Loucy (cell line): ENCODE measurements around the gene DCTN5.

Experiments
- H2AFZ ChIP-seq: fragments of 200-600 bp; sonication (generic); 2 replicates; pipeline ENCODE4 v1.6.0; 2016; ENCODE audit warnings: antibody characterized with exemption, mild to moderate bottlenecking, low read length, moderate library complexity
- H3F3A ChIP-seq: fragments of 200-600 bp; 2 replicates; pipeline ENCODE4 v1.6.0; 2016; ENCODE audit warnings: antibody characterized with exemption, low read depth, mild to moderate bottlenecking
- H3K27me3 ChIP-seq: fragments of 200-600 bp; sonication (generic); 2 replicates; pipeline ENCODE4 v1.6.1; 2014; ENCODE audit warnings: low read length, mild to moderate bottlenecking; ENCODE audit not compliant: insufficient read depth, poor library complexity, severe bottlenecking
- H3K36me3 ChIP-seq: fragments of 200-600 bp; sonication (generic); 2 replicates; pipeline ENCODE4 v1.6.1; 2016; ENCODE audit warnings: low read length; ENCODE audit not compliant: insufficient read depth
- H3K4me1 ChIP-seq: fragments of 200-600 bp; sonication (generic); 2 replicates; pipeline ENCODE4 v1.5.1; 2014; ENCODE audit warnings: low read length, mild to moderate bottlenecking; ENCODE audit not compliant: insufficient read depth, poor library complexity, severe bottlenecking
- H3K4me2 ChIP-seq: fragments of 200-600 bp; sonication (generic); 2 replicates; pipeline ENCODE4 v1.6.0; 2014; ENCODE audit warnings: antibody characterized with exemption, low read length, low read depth, mild to moderate bottlenecking; ENCODE audit not compliant: poor library complexity, severe bottlenecking
- H3K4me3 ChIP-seq: fragments of 200-600 bp; sonication (generic); 2 replicates; pipeline ENCODE4 v1.5.1; 2014; ENCODE audit warnings: low read length, mild to moderate bottlenecking, mixed read lengths; ENCODE audit not compliant: poor library complexity, severe bottlenecking
- H3K79me2 ChIP-seq: fragments of 200-600 bp; sonication (generic); 2 replicates; pipeline ENCODE4 v1.6.1; 2014; ENCODE audit warnings: low read length; ENCODE audit not compliant: insufficient read depth
- H3K9ac ChIP-seq: fragments of 200-600 bp; sonication (generic); 2 replicates; pipeline ENCODE4 v1.6.0; 2014; ENCODE audit warnings: mild to moderate bottlenecking, low read depth, low read length, moderate library complexity; ENCODE audit not compliant: poor library complexity, severe bottlenecking
- H3K9me2 ChIP-seq: fragments of 200-600 bp; sonication (generic); replicated peaks from 2 replicates; pipeline ENCODE4 v1.6.1; 2016; ENCODE audit warnings: low read depth, low read length, mixed read lengths
- H3K9me3 ChIP-seq: fragments of 200-600 bp; sonication (generic); 2 replicates; pipeline ENCODE4 v1.6.1; 2014; ENCODE audit warnings: mild to moderate bottlenecking, antibody characterized with exemption, low read length, low read depth; ENCODE audit not compliant: insufficient read depth
- H4K20me1 ChIP-seq: fragments of 200-600 bp; sonication (generic); 2 replicates; pipeline ENCODE4 v1.6.0; 2014; ENCODE audit warnings: antibody characterized with exemption, low read length, mild to moderate bottlenecking; ENCODE audit not compliant: insufficient read depth, poor library complexity, severe bottlenecking
- EZH2phosphoT487 ChIP-seq: fragments of 200-600 bp; IDR thresholded peaks from 2 replicates; pipeline ENCODE4 v1.6.1; 2018; ENCODE audit warnings: antibody characterized with exemption, mild to moderate bottlenecking, moderate library complexity, borderline replicate concordance
- TF ChIP-seq, protein P1 (sequence below): fragments of 200-600 bp; sonication (generic); conservative IDR thresholded peaks from 2 replicates; pipeline ENCODE4 v1.5.1; 2014; ENCODE audit warnings: mild to moderate bottlenecking, antibody characterized with exemption, low read length

Gene DCTN5

DNA sequence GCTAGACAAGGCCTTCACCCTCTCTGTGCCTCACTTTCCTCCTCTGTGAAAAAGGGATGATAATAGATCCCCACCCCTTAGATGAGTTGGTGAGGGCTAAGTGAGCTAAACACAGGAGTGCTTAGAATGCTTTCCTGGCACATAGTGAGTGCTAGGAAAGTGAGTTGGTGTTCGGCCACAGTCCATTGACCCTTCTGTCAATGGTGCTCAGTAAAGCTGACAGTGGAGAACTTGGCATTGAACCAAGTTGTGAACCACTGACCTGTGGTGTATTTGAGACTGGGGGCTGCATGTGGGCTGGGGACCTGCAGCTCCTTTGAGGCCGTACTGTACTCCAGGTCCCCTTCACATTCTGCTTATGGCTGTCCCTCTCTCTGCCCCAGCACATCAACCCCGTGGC is 42.2 kb downstream of the DCTN5 start:
- H3K36me3 ChIP-seq: peaks cover 72% of the 10 kb centered on the region

DNA sequence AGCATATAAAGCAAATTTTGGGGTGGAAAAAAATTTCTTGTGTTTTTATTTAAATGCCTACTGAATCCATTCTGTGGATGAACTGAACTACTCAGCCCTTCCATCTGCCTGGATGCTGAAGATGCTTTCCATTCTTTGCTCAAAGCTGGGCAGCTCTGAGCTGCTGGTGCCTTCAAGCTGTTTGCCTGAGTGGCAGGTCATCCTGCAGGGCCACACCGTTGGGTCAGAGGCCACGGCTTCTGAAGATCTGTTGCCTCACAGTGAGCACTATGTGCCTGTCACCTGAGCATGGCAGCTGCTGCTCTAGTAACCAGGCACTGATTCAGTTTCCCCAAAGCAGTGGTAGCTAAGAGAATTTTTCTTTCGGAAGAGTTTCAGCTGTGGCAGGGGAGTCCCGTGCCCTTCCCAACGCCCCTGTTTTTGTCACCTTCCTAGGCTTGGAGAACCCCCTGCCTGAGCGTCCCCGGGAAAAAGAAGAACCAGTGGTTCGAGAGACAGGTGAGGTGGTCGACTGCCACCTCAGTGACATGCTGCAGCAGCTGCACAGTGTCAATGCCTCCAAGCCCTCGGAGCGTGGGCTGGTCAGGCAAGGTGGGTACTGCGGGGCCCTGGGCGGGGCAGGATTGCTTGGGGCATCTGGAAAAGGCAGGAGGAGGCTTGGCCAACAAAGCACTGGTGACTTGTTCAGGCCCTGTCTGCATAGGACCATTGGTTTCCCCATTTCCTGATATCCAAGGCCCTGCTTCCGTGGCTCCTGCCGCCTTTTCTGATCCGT is 46.0 kb downstream of the DCTN5 start:
- peaks cover 90% of the 10 kb centered on the region for H3K36me3 ChIP-seq
- H2AFZ ChIP-seq: no peak overlapping the region
- peaks cover 33% of the 10 kb centered on the region for H4K20me1 ChIP-seq
- no peak overlapping the region for H3K4me3 ChIP-seq
- no peak overlapping the region for H3K9ac ChIP-seq
- H3F3A ChIP-seq: no peaks in the 10 kb centered on the region
- H3K4me1 ChIP-seq: peaks cover 3% of the 10 kb centered on the region
- H3K27me3 ChIP-seq: no peaks in the 10 kb centered on the region
- no peaks in the 10 kb centered on the region for H3K9me3 ChIP-seq
- TF ChIP-seq EZH2phosphoT487: no peak
- TF ChIP-seq, protein P1, sequence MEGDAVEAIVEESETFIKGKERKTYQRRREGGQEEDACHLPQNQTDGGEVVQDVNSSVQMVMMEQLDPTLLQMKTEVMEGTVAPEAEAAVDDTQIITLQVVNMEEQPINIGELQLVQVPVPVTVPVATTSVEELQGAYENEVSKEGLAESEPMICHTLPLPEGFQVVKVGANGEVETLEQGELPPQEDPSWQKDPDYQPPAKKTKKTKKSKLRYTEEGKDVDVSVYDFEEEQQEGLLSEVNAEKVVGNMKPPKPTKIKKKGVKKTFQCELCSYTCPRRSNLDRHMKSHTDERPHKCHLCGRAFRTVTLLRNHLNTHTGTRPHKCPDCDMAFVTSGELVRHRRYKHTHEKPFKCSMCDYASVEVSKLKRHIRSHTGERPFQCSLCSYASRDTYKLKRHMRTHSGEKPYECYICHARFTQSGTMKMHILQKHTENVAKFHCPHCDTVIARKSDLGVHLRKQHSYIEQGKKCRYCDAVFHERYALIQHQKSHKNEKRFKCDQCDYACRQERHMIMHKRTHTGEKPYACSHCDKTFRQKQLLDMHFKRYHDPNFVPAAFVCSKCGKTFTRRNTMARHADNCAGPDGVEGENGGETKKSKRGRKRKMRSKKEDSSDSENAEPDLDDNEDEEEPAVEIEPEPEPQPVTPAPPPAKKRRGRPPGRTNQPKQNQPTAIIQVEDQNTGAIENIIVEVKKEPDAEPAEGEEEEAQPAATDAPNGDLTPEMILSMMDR: no peak
- peaks cover 52% of the 10 kb centered on the region for H3K79me2 ChIP-seq
- H3K4me2 ChIP-seq: no peak overlapping the region
- H3K9me2 ChIP-seq: no peaks in the 10 kb centered on the region

More for the DNA sequence above, 42.2 kb downstream of the DCTN5 start:
- peaks cover 26% of the 10 kb centered on the region for H3K4me1 ChIP-seq
- no peaks in the 10 kb centered on the region for H3K9me3 ChIP-seq
- peak overlapping the region; percentile 1 for H3K4me2 ChIP-seq
- no peak overlapping the region for H3K9ac ChIP-seq
- no peak overlapping the region for H2AFZ ChIP-seq
- H3K79me2 ChIP-seq: peaks cover 88% of the 10 kb centered on the region
- H3K27me3 ChIP-seq: no peaks in the 10 kb centered on the region
- TF ChIP-seq, protein P1: no peak
- no peak for TF ChIP-seq EZH2phosphoT487
- no peaks in the 10 kb centered on the region for H3F3A ChIP-seq
- peaks cover 55% of the 10 kb centered on the region for H4K20me1 ChIP-seq
- no peak overlapping the region for H3K4me3 ChIP-seq
- no peaks in the 10 kb centered on the region for H3K9me2 ChIP-seq

DNA sequence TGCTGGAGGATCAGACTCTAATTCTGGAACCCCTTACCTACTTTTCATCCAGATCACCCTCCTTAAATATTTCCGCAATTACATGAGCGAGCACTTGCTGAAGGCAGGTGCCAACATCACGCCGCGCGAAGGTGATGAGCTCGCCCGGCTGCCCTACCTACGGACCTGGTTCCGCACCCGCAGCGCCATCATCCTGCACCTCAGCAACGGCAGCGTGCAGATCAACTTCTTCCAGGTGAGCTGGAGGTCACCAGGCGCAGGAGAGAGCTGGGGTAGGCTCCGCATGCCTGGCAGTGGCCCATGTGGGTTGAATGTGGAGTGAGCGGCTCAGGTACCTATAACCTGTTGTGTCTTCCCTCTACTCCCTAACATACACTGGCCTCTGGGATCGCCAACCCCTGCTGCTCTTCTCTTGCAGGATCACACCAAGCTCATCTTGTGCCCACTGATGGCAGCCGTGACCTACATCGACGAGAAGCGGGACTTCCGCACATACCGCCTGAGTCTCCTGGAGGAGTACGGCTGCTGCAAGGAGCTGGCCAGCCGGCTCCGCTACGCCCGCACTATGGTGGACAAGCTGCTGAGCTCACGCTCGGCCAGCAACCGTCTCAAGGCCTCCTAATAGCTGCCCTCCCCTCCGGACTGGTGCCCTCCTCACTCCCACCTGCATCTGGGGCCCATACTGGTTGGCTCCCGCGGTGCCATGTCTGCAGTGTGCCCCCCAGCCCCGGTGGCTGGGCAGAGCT is 48.3 kb downstream of the DCTN5 start:
- peaks cover 22% of the 10 kb centered on the region for H4K20me1 ChIP-seq
- TF ChIP-seq EZH2phosphoT487: no peak
- TF ChIP-seq, protein P1: no peak

More for the DNA sequence above, 48.3 kb downstream of the DCTN5 start:
- Histone ChIP-seq H3K36me3 (peaks cover 72% of the 10 kb centered on the region; the same call in 1 of the 2 replicates), H3K4me3 (no peak overlapping the region), H2AFZ (no peak overlapping the region), H3K4me2 (no peak overlapping the region), H3K79me2 (peaks cover 28% of the 10 kb centered on the region), H3K9ac (no peak overlapping the region), H3K27me3 (no peaks in the 10 kb centered on the region), H3K9me3 (no peaks in the 10 kb centered on the region), H3F3A (no peaks in the 10 kb centered on the region), H3K4me1 (no peaks in the 10 kb centered on the region), H3K9me2 (no peaks in the 10 kb centered on the region)
